ENCODE results near the gene TIMM23B.
A peak's percentile ranks its signal among the peaks of the same experiment; 100 is the strongest.
"Not testable (repeated sequence)": the region's sequence is repeated elsewhere in the genome, so short reads cannot be mapped to it uniquely, and the experiment has no call there.

TIMM23B gene

GRCh38 chr10:49941447-49942338 lies at the start of gene TIMM23B, which contains the start of gene PARG:
TSS of gene TIMM23B (plus strand) at chr10:49942053. CDS start at chr10:49942195, 142 bp downstream.
TSS of gene PARG (minus strand) at chr10:49942027. CDS start at chr10:49941725, 302 bp downstream.
- H3K9me3 Mint-ChIP-seq, H3K27me3 Mint-ChIP-seq, H3K36me3 Mint-ChIP-seq: not testable (repeated sequence)
- H3K27ac Mint-ChIP-seq: peak within 1 kb of the TSS; percentile 95
- peak within 1 kb of the TSS; percentile 100 for H3K4me3 Mint-ChIP-seq
- H3K4me1 Mint-ChIP-seq: peaks cover 38% of the 10 kb centered on the region

GRCh38 chr10:49899999-49900398 lies 41.9 kb upstream of the TIMM23B start:
- H3K27ac Mint-ChIP-seq, H3K27me3 Mint-ChIP-seq, H3K4me3 Mint-ChIP-seq, H3K4me1 Mint-ChIP-seq, H3K9me3 Mint-ChIP-seq: not testable (repeated sequence)
- peaks cover 13% of the 10 kb centered on the region for H3K36me3 Mint-ChIP-seq

GRCh38 chr10:49900406-49900805 lies 41.4 kb upstream of the TIMM23B start:
- H3K27ac Mint-ChIP-seq, H3K4me3 Mint-ChIP-seq, H3K27me3 Mint-ChIP-seq, H3K9me3 Mint-ChIP-seq, H3K4me1 Mint-ChIP-seq: not testable (repeated sequence)
- H3K36me3 Mint-ChIP-seq: peaks cover 14% of the 10 kb centered on the region

- H3K4me3 Mint-ChIP-seq, H3K27ac Mint-ChIP-seq, H3K27me3 Mint-ChIP-seq, H3K4me1 Mint-ChIP-seq, H3K9me3 Mint-ChIP-seq: not testable (repeated sequence)
- H3K36me3 Mint-ChIP-seq: peaks cover 17% of the 10 kb centered on the region
Measured at GRCh38 chr10:49903829-49904228, 38.0 kb upstream of the TIMM23B start.

- H3K27ac Mint-ChIP-seq, H3K9me3 Mint-ChIP-seq, H3K27me3 Mint-ChIP-seq, H3K4me1 Mint-ChIP-seq, H3K4me3 Mint-ChIP-seq: not testable (repeated sequence)
- peaks cover 18% of the 10 kb centered on the region for H3K36me3 Mint-ChIP-seq
Measured at GRCh38 chr10:49908290-49909080, 33.4 kb upstream of the TIMM23B start.

- H3K4me1 Mint-ChIP-seq, H3K4me3 Mint-ChIP-seq: not testable (repeated sequence)
Measured at GRCh38 chr10:49910295-49910694, 31.6 kb upstream of the TIMM23B start.

GRCh38 chr10:49916451-49916850 lies 25.4 kb upstream of the TIMM23B start:
- H3K36me3 Mint-ChIP-seq, H3K27ac Mint-ChIP-seq, H3K9me3 Mint-ChIP-seq, H3K4me3 Mint-ChIP-seq, H3K27me3 Mint-ChIP-seq, H3K4me1 Mint-ChIP-seq: not testable (repeated sequence)

More at GRCh38 chr10:49910295-49910694, 31.6 kb upstream of the TIMM23B start:
- H3K9me3 Mint-ChIP-seq, H3K27ac Mint-ChIP-seq, H3K27me3 Mint-ChIP-seq: not testable (repeated sequence)
- H3K36me3 Mint-ChIP-seq: peaks cover 15% of the 10 kb centered on the region

GRCh38 chr10:49917927-49918326 lies 23.9 kb upstream of the TIMM23B start:
- not testable (repeated sequence) for H3K9me3 Mint-ChIP-seq, H3K27me3 Mint-ChIP-seq, H3K36me3 Mint-ChIP-seq, H3K4me1 Mint-ChIP-seq, H3K4me3 Mint-ChIP-seq, H3K27ac Mint-ChIP-seq

GRCh38 chr10:49922041-49922440 lies 19.8 kb upstream of the TIMM23B start:
- H3K4me3 Mint-ChIP-seq, H3K27me3 Mint-ChIP-seq, H3K36me3 Mint-ChIP-seq, H3K27ac Mint-ChIP-seq, H3K4me1 Mint-ChIP-seq, H3K9me3 Mint-ChIP-seq: not testable (repeated sequence)

- not testable (repeated sequence) for H3K4me3 Mint-ChIP-seq, H3K9me3 Mint-ChIP-seq, H3K27ac Mint-ChIP-seq, H3K4me1 Mint-ChIP-seq, H3K27me3 Mint-ChIP-seq, H3K36me3 Mint-ChIP-seq
Measured at GRCh38 chr10:49923572-49923971, 18.3 kb upstream of the TIMM23B start.

- not testable (repeated sequence) for H3K27me3 Mint-ChIP-seq, H3K4me1 Mint-ChIP-seq, H3K4me3 Mint-ChIP-seq
Measured at GRCh38 chr10:49931276-49931675, 10.6 kb upstream of the TIMM23B start.

GRCh38 chr10:49931959-49932728 lies 9.7 kb upstream of the TIMM23B start:
- not testable (repeated sequence) for H3K4me3 Mint-ChIP-seq, H3K27ac Mint-ChIP-seq, H3K27me3 Mint-ChIP-seq, H3K36me3 Mint-ChIP-seq, H3K9me3 Mint-ChIP-seq
- peaks cover 15% of the 10 kb centered on the region for H3K4me1 Mint-ChIP-seq

More at GRCh38 chr10:49931276-49931675, 10.6 kb upstream of the TIMM23B start:
- H3K36me3 Mint-ChIP-seq, H3K9me3 Mint-ChIP-seq, H3K27ac Mint-ChIP-seq: not testable (repeated sequence)

- Mint-ChIP-seq H3K4me1 (peaks cover 35% of the 10 kb centered on the region), H3K27ac (peak overlapping the region; percentile 95), H3K4me3 (peak overlapping the region; percentile 100)
- H3K36me3 Mint-ChIP-seq, H3K9me3 Mint-ChIP-seq, H3K27me3 Mint-ChIP-seq: not testable (repeated sequence)
Measured at GRCh38 chr10:49942339-49942705, 469 bp downstream of the TIMM23B start.

- H3K9me3 Mint-ChIP-seq, H3K36me3 Mint-ChIP-seq, H3K27ac Mint-ChIP-seq, H3K27me3 Mint-ChIP-seq: not testable (repeated sequence)
- Mint-ChIP-seq H3K4me1 (peaks cover 32% of the 10 kb centered on the region), H3K4me3 (peak overlapping the region; percentile 100)
Measured at GRCh38 chr10:49943607-49944006, 1.8 kb downstream of the TIMM23B start.

- not testable (repeated sequence) for H3K9me3 Mint-ChIP-seq, H3K27ac Mint-ChIP-seq, H3K27me3 Mint-ChIP-seq, H3K36me3 Mint-ChIP-seq, H3K4me3 Mint-ChIP-seq
- peaks cover 18% of the 10 kb centered on the region for H3K4me1 Mint-ChIP-seq
Measured at GRCh38 chr10:49948142-49948541, 6.3 kb downstream of the TIMM23B start.

GRCh38 chr10:49948737-49949136 lies 6.9 kb downstream of the TIMM23B start:
- not testable (repeated sequence) for H3K27ac Mint-ChIP-seq, H3K9me3 Mint-ChIP-seq, H3K36me3 Mint-ChIP-seq, H3K27me3 Mint-ChIP-seq, H3K4me3 Mint-ChIP-seq
- peaks cover 15% of the 10 kb centered on the region for H3K4me1 Mint-ChIP-seq
